GM18519 (cell line): ENCODE measurements around the gene PLCG1.

ENCODE experiments used
- ATAC-seq: cut with Tn5 transposase; IDR thresholded peaks from one replicate; pipeline ENCODE4 v1.9.1; 2021; ENCODE audit warnings: mild to moderate bottlenecking, moderate library complexity; ENCODE audit not compliant: unreplicated experiment, low FRiP score

PLCG1 gene

GRCh38 chr20:41202426-41202825 is 65.1 kb downstream of the PLCG1 start:
- ATAC-seq: no peak

DNA sequence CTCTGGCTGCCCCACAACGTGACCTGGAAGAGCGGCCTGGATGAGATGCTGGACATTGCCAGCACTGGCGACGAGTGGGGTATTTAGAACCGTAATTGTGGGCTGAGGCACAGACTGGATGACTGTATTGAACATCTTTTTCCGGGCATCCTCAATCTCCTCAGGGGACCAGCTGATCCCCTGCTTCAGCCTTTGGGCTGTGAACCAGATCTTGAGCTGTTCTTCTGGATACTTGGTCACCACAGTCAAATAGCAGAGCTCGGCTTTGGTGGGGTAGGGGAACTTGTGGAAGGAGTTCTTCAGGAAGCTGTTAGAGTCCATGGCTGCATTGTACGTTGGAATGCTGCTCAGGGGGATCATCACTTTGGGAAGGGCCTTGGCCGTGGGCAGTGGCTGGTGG is 66.3 kb downstream of the PLCG1 start:
- ATAC-seq: no peak

DNA sequence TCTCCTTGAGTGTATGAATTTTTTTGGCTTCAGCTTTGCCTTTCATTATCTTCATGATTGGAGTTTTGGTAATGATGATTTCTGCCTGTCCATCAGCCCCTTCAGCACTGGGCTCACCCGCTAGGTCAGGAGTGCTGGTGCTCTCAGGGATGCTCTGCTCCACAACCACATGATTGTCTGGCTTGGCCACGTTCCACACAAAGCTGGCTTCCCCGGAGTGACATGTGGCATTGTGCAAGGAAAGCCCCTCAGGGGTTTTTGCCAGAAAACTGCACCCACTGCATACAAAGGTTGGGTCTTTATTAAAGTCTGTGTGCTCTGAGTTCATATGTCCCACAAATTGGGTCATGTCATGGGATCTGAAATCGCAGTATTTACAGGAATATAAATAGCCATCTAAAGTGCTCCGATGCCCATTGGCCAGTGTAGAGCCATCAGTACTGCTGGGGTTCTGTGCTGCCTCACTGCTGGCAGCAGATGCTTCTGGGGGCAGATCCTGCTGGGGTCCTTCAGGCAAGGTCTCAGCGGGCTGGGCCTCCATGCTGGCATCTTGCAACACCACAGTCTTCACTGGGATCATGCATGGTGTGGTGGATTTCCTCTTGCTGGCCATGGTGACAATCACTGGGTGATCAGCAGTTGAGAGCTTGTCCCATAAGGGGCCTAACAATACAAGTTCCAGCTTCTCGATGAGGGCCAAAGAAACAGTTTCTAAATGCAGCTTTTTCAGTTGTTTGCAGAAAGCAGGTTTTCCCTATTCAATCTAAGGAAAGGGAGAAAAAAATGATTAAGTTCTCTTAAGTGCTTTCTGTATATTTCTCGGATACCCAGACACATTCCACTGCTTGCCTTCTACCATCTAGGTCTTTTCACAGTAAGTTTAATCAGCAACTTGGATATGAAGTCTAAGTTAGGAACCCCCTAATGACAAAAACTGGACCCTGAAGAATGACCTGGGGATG is 67.2 kb downstream of the PLCG1 start:
- no peak for ATAC-seq

- no peak for ATAC-seq
Measured at GRCh38 chr20:41205313-41205712, 68.0 kb downstream of the PLCG1 start.

GRCh38 chr20:41213150-41213820 is 75.9 kb downstream of the PLCG1 start:
- no peak for ATAC-seq

DNA sequence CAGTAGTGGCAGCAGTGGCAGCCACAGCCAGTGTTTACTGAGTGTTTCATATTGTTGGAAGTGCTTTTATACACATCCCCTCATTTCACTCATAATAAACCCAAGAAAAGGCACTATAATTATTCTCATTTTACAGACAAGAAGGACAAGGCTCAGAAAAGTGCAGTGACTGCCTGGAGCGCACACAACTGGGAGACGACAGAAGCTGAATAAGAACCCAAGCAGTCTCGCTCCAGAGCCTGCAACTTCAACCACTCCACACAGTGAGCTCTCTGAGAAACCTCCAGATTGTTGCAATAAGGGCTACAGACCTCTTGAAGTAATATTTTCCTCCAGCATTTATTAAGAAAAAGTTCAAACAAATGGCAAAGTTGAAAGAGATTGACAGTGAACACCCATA is 76.9 kb downstream of the PLCG1 start:
- no peak for ATAC-seq

DNA sequence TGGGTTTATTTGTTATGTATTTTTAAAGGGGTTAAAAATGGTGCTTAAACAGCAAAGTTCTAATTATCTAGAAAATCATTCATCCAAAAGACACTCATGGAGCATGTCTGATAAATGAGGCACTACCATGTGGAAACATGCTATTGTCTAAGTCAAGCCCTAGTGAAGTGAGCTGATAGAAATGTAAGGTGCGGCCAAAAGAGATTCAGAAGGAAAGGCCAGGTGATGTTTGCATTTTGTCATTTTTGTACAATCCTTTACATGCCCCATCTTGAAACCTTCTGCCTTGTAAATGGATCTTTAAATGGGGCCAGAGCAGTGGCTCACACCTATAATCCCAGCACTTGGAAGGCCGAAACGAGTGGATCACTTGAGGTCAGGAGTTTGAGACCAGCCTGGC is 77.3 kb downstream of the PLCG1 start:
- no peak for ATAC-seq

DNA sequence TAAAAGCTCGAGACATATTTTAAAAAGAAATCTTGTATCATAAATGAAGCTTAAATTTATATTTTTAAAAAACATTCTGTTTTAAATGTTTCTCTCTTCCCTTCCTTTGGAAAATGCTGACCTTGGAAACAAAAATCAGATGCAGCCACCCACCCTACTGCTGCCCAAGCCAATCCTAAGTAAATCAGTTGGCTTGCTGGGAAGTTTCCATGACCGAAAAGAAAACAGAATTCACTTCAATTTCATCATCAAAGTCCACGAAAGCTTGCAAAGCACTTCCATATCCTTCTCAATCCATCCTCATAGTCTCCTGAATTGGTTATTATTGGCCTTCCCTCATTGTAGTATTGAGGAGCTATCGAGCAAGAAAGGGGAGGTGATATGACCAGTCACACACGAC is 80.1 kb downstream of the PLCG1 start:
- ATAC-seq: no peak

- ATAC-seq: no peak
Measured at GRCh38 chr20:41218466-41218865, 81.1 kb downstream of the PLCG1 start.

- ATAC-seq: no peak
Measured at GRCh38 chr20:41219824-41220223, 82.5 kb downstream of the PLCG1 start.

DNA sequence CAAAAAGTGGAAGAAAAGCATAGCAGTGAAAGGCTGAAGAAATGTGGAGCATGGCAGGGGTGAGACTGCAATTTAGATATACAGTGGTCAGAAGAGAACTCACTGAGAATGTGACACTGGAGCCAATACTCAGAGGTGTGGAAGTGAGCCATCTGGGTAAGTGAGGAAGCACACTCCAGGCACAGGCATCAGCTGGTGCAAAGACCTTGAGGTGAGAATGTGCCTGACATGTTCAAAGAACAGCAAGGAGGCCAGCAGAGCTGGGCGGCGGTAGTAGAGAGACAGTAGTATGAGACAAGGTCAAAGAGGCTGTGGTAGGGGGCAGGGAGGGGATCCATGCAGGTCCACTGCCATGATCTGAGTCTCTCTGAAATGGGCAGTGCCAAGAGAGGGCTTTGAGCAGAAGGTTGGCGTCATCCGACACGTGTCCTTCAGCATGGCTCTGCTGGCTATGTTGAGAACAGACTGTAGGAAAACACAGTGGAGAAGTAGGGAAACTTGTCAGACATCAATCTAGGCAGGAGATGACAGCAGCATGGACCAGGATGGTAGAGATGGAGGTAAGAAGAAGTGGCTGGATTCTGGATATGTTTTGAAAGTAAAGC is 84.4 kb downstream of the PLCG1 start:
- ATAC-seq: no peak

DNA sequence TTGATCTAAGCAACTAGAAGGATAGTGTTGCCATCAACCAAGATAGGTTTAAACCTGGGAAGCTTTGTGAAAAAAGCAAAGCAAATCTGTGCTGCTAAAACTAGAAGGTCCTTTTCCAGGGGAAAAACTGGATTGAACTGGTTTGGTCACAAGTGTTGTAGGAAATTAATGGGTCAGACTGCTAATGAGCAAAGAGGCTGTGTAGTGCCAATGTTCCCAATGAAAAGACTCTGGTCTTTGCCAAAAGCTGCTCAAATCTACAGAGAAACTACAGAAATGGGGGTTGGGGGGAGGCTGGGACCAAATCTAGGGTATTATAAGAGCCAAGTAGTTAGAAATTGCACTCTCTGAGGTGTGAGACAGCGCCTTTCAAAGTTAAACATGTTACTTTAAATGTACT is 85.0 kb downstream of the PLCG1 start:
- no peak for ATAC-seq

- no peak for ATAC-seq
Measured at GRCh38 chr20:41222703-41223102, 85.4 kb downstream of the PLCG1 start.

GRCh38 chr20:41223112-41223511 is 85.8 kb downstream of the PLCG1 start:
- no peak for ATAC-seq

- no peak for ATAC-seq
Measured at GRCh38 chr20:41224281-41224680, 86.9 kb downstream of the PLCG1 start.

- no peak for ATAC-seq
Measured at GRCh38 chr20:41225091-41225490, 87.7 kb downstream of the PLCG1 start.

DNA sequence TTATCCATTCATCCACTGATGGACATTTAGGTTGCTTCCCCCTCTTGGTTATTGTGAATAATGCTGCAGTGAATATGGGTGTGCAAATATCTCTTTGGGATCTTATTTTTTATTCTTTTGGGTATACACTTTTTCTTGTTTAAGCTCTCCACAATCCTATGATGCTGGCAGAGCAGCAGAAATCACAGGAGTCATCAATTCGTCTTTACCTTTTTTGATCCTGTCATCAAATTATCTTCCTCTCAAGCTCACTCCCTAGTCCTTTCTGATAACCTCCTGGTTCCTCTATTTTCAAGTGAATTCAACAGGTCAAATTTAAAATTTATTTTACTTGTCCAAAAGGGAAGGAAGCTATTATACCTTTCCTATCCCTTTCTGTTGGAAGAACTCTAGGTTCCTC is 89.1 kb downstream of the PLCG1 start:
- ATAC-seq: no peak
